K562 (cell line): ENCODE data around the gene DGCR2. TPM values are rescaled to one million over a fixed set of nuclear protein-coding genes. Genes with fewer than 3 reads are reported as not detected.

ENCODE experiments used
- ATAC-seq: fragments of 200-7000 bp; cut with Tn5 transposase; 3 replicates; pipeline ENCODE4 v1.9.1; 2020; ENCODE audit warnings: moderate library complexity
- BruUV-seq: library from RNA; stranded (reverse); fragments of 400-500 nt; replicated peaks from 2 replicates; lab custom pipeline; 2021; lab: Mats Ljungman, UMichigan
- CTCF ChIA-PET: fragments of 300-600 bp; formaldehyde crosslinking; extraction: SDS; loops from one replicate; lab custom pipeline; 2021; ENCODE audit warnings: low intra/inter-chr PET ratio; lab: Yijun Ruan, JAX
- POLR2A ChIA-PET: fragments of 300-600, 350-650 bp; sonication (Branson Sonifier 250); formaldehyde crosslinking; extraction: SDS; loops from one replicate; lab custom pipeline; 2021; ENCODE audit warnings: antibody characterized with exemption, inconsistent platforms; lab: Yijun Ruan, JAX
- DNase-seq, 4 experiments: peaks; one replicate each; pipeline versions ENCODE4 v3.0.0 to v3.0.0-alpha.2; 2011 to 2018; ENCODE audit warnings: low spot score in 3 of 4, mixed read lengths in 3 of 4; ENCODE audit errors: extremely low read depth in 1 of 4
- FAIRE-seq: peaks from 2 replicates; lab custom pipeline; 2011; peaks lifted over from hg19 to GRCh38; lab: Jason Lieb, UNC
- H2AFZ ChIP-seq: 2 replicates; pipeline ENCODE4 v1.6.0; 2011; ENCODE audit warnings: low read depth, low read length, control low read depth, inconsistent platforms
- H3K27ac ChIP-seq: fragments of 200-600 bp; 3 replicates; pipeline ENCODE4 v1.8.0; 2011; ENCODE audit warnings: low read depth, mild to moderate bottlenecking, control low read depth, inconsistent platforms, low read length, moderate library complexity, mixed read lengths; ENCODE audit errors: extremely low read depth
- H3K27me3 ChIP-seq, 2 experiments: fragments of 300-600 bp in 1 of 2; 2 replicates in 1 of 2; 3 replicates in 1 of 2; pipeline versions ENCODE4 v1.6.0 to v1.8.0; 2011; ENCODE audit warnings: inconsistent platforms in 2 of 2, low read length in 2 of 2, mild to moderate bottlenecking in 1 of 2, mixed read lengths in 1 of 2, moderate library complexity in 1 of 2; ENCODE audit not compliant: control insufficient read depth in 2 of 2, insufficient read depth in 2 of 2
- H3K36me3 ChIP-seq: fragments of 300-600 bp; 3 replicates; pipeline ENCODE4 v1.8.0; 2011; ENCODE audit warnings: mild to moderate bottlenecking, low read length, inconsistent platforms; ENCODE audit not compliant: control insufficient read depth, insufficient read depth
- H3K4me1 ChIP-seq, 2 experiments: fragments of 200-600 bp in 1 of 2; replicated peaks in 1 of 2; 2 replicates in 1 of 2; 3 replicates in 1 of 2; pipeline versions ENCODE4 v1.5.1 to v1.8.0; 2011; ENCODE audit warnings: inconsistent platforms in 2 of 2, low read length in 2 of 2, mild to moderate bottlenecking in 1 of 2, mixed read lengths in 1 of 2, moderate library complexity in 1 of 2; ENCODE audit not compliant: control insufficient read depth in 2 of 2, insufficient read depth in 2 of 2
- H3K4me2 ChIP-seq: 2 replicates; pipeline ENCODE4 v1.6.1; 2011; ENCODE audit warnings: low read length, control low read depth, inconsistent platforms, mixed read lengths; ENCODE audit not compliant: insufficient read depth
- H3K4me3 ChIP-seq: fragments of 200-600 bp; sonication (generic), shearing (Covaris generic); 2 replicates; pipeline ENCODE4 v1.5.1; 2016; ENCODE audit warnings: control low read depth, inconsistent platforms
- H3K79me2 ChIP-seq: fragments of 200-600 bp; 3 replicates; pipeline ENCODE4 v1.8.0; 2011; ENCODE audit warnings: low read length, inconsistent platforms; ENCODE audit not compliant: control insufficient read depth, insufficient read depth
- H3K9ac ChIP-seq, 2 experiments: 2 replicates each; pipeline versions ENCODE4 v1.6.0 to v1.6.1; 2011; ENCODE audit warnings: low read depth in 2 of 2, low read length in 2 of 2, control low read depth in 1 of 2, inconsistent platforms in 1 of 2, mild to moderate bottlenecking in 1 of 2, mixed read lengths in 1 of 2; ENCODE audit not compliant: insufficient read depth in 1 of 2
- H3K9me1 ChIP-seq: one replicate; pipeline ENCODE4 v1.6.0; 2011; ENCODE audit warnings: inconsistent platforms, mild to moderate bottlenecking, low read length, moderate library complexity; ENCODE audit not compliant: control insufficient read depth, insufficient read depth
- H3K9me3 ChIP-seq: replicated peaks from 2 replicates; pipeline ENCODE4 v1.5.1; 2011; ENCODE audit warnings: low read depth, low read length, inconsistent platforms; ENCODE audit not compliant: control insufficient read depth, insufficient read depth
- H4K20me1 ChIP-seq: replicated peaks from 2 replicates; pipeline ENCODE4 v1.6.1; 2011; ENCODE audit warnings: low read length, inconsistent platforms, mixed read lengths; ENCODE audit not compliant: control insufficient read depth, insufficient read depth
- DLX4 ChIP-seq: fragments of 250-450 bp; sonication (Bioruptor Pico); IDR thresholded peaks from 2 replicates; pipeline ENCODE4 v1.6.1; 2021; ENCODE audit warnings: mild to moderate bottlenecking
- HOMEZ ChIP-seq: fragments of 250-450 bp; sonication (Bioruptor Pico); IDR thresholded peaks from 2 replicates; pipeline ENCODE4 v1.4.0; 2020; ENCODE audit warnings: mild to moderate bottlenecking, moderate library complexity
- L3MBTL2 ChIP-seq: fragments of 450-650 bp; IDR thresholded peaks from 2 replicates; pipeline ENCODE4 v1.6.1; 2016; ENCODE audit warnings: mild to moderate bottlenecking, moderate library complexity
- MAZ ChIP-seq, 2 experiments: fragments of 450-650 bp in 1 of 2; sonication (generic) in 1 of 2; formaldehyde crosslinking; IDR thresholded peaks in 1 of 2; conservative IDR thresholded peaks in 1 of 2; 2 replicates each; pipeline versions ENCODE4 v1.4.0 to v1.5.0; 2020; ENCODE audit warnings: mild to moderate bottlenecking in 1 of 2, missing genetic modification reagents in 1 of 2
- MEIS2 ChIP-seq: fragments of 450-650 bp; IDR thresholded peaks from 2 replicates; pipeline ENCODE4 v1.6.1; 2014; ENCODE audit warnings: mild to moderate bottlenecking; ENCODE audit not compliant: partially characterized antibody
- RHOXF2B ChIP-seq: fragments of 250-450 bp; sonication (Bioruptor Pico); conservative IDR thresholded peaks from 2 replicates; pipeline ENCODE4 v1.5.1; 2021
- RNF2 ChIP-seq: sonication (generic); IDR thresholded peaks from 2 replicates; pipeline ENCODE4 v1.6.1; 2016
- SAFB2 ChIP-seq: fragments of 200-400 bp; formaldehyde crosslinking; IDR thresholded peaks from 2 replicates; pipeline ENCODE4 v1.6.1; 2018; ENCODE audit warnings: borderline replicate concordance, low read length, low read depth, moderate library complexity; ENCODE audit not compliant: severe bottlenecking
- TAF9B ChIP-seq: fragments of 450-650 bp; IDR thresholded peaks from 2 replicates; pipeline ENCODE4 v1.6.1; 2018; ENCODE audit warnings: mild to moderate bottlenecking; ENCODE audit not compliant: partially characterized antibody
- USF2 ChIP-seq: sonication (generic); formaldehyde crosslinking; IDR thresholded peaks from 2 replicates; pipeline ENCODE4 v1.5.0; 2020; ENCODE audit warnings: missing genetic modification reagents
- ZFP36 ChIP-seq: fragments of 150-350 bp; IDR thresholded peaks from 2 replicates; pipeline ENCODE4 v1.6.1; 2018; ENCODE audit warnings: low read length, low read depth; ENCODE audit not compliant: partially characterized antibody
- ZNF277 ChIP-seq: fragments of 250-450 bp; sonication (Bioruptor Pico); IDR thresholded peaks from 2 replicates; pipeline ENCODE4 v1.8.0; 2022; ENCODE audit warnings: inconsistent platforms, mild to moderate bottlenecking, moderate library complexity, borderline replicate concordance
- ZNF561 ChIP-seq: fragments of 450-650 bp; formaldehyde crosslinking; conservative IDR thresholded peaks from 2 replicates; pipeline ENCODE4 v1.4.0; 2020; ENCODE audit warnings: mild to moderate bottlenecking, moderate library complexity
- ZNF76 ChIP-seq: fragments of 250-450 bp; sonication (Bioruptor Pico); IDR thresholded peaks from 2 replicates; pipeline ENCODE4 v1.4.0; 2020; ENCODE audit warnings: mild to moderate bottlenecking, moderate library complexity, borderline replicate concordance
- WGBS: fragments of 100-300 bp; shearing (Covaris generic); methylation state at CpG from one replicate; pipeline ENCODE4 v1.1.6; 2016; ENCODE audit warnings: low coverage, mixed read lengths; ENCODE audit not compliant: insufficient coverage; ENCODE audit errors: missing lambda C conversion rate; 5-methylcytosine and 5-hydroxymethylcytosine counted together
- in situ Hi-C: fragments of 300-500 bp; cut with MboI; formaldehyde crosslinking; loops from 4 replicates; pipeline ENCODE4 v1.15.0; 2018; ENCODE audit warnings: inconsistent platforms, mixed read lengths
- intact Hi-C: fragments of 100-400 bp; cut with micrococcal nuclease; formaldehyde crosslinking; loops from 2 replicates; pipeline ENCODE4 v1.14.2; 2022
- polyA plus RNA-seq, 8 experiments: library from polyadenylated mRNA; depleted of rRNA in 4 of 8; stranded (reverse) in 5 of 8; unstranded in 3 of 8; fragments of >200 nt; fragmentation: Nextera tagmentation in 2 of 8; fragmentation: Illumina TruSeq in 1 of 8; extraction: Ambion mirVana in 2 of 8; extraction: Trizol in 1 of 8; gene quantifications; 2 replicates each; pipeline versions ENCODE4 v1.2.1 to v1.2.3, GENCODE V29; 2011 to 2014; ENCODE audit warnings: inconsistent platforms in 1 of 8, missing spikeins in 1 of 8
- total RNA-seq, 7 experiments: library from RNA; depleted of rRNA in 6 of 7; stranded (reverse); fragments of >200 nt in 6 of 7; fragmentation: Illumina TruSeq in 2 of 7; extraction: Trizol in 2 of 7; gene quantifications; 2 replicates each; pipeline versions ENCODE4 v1.2.1 to v1.2.3, GENCODE V29; 2011 to 2021; ENCODE audit warnings: low replicate concordance in 1 of 7
- TF ChIP-seq, protein P1 (sequence below): fragments of 250-450 bp; sonication (Bioruptor Pico); IDR thresholded peaks from 2 replicates; pipeline ENCODE4 v1.4.0; 2020; ENCODE audit warnings: borderline replicate concordance

The DGCR2 gene
- total and polyA plus RNA-seq, 9 of the 15 experiments (the other 6 are each of a cell fraction or from before 2014, with no cell fraction given), result 0.69 to 101 (median 56.4) TPM

- Histone ChIP-seq H3K27me3 (peaks cover 33 to 50% of the 10 kb centered on the region in 2 experiments), H3K36me3 (peaks cover 3% of the 10 kb centered on the region; the same call in 2 of the 3 replicates), H3K4me1 (peaks cover 19 to 41% of the 10 kb centered on the region in 2 experiments), H3K9me1 (peaks cover 2% of the 10 kb centered on the region), H3K4me3 (no peak overlapping the region), H3K4me2 (no peak overlapping the region), H3K9ac (peak overlapping the region in 1 of 2 experiments; percentile 60; a peak in 2 of 4 replicates), H3K9me3 (peaks cover 9% of the 10 kb centered on the region), H3K27ac (no peak overlapping the region), H3K79me2 (peaks cover 20% of the 10 kb centered on the region), H4K20me1 (peaks cover 9% of the 10 kb centered on the region), H2AFZ (no peak overlapping the region)
- in situ Hi-C loops (no loop called here), intact Hi-C loops (no loop called here)
- 5% methylated on average over 13 of the region's 13 CpGs for WGBS
- POLR2A ChIA-PET, result interaction anchor here (0.6 to 4.5 kb wide), 11 partner anchors 10 to 1481 kb away, joined by 3 to 64 read pairs (median 3); partner anchors contain the start of genes ESS2 and SLC25A1
- no peak for FAIRE-seq
- DNase-seq, result no peak
- CTCF ChIA-PET, result no interaction called here
- ATAC-seq, result no peak
- no TSS peak for BruUV-seq
- TF ChIP-seq RNF2, result no peak
- 0 out of 2 replicates have a peak, but pooled peaks have one; percentile 42 for TF ChIP-seq ZNF76
- TF ChIP-seq TAF9B, result no peak
- TF ChIP-seq, protein P1, sequence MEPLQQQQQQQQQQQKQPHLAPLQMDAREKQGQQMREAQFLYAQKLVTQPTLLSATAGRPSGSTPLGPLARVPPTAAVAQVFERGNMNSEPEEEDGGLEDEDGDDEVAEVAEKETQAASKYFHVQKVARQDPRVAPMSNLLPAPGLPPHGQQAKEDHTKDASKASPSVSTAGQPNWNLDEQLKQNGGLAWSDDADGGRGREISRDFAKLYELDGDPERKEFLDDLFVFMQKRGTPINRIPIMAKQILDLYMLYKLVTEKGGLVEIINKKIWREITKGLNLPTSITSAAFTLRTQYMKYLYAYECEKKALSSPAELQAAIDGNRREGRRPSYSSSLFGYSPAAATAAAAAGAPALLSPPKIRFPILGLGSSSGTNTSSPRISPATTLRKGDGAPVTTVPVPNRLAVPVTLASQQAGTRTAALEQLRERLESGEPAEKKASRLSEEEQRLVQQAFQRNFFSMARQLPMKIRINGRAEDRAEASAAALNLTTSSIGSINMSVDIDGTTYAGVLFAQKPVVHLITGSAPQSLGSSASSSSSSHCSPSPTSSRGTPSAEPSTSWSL (CRISPR knock-in tag), result 0 out of 2 replicates have a peak, but pooled peaks have one; percentile 63
- no peak for TF ChIP-seq DLX4 (CRISPR knock-in tag)
- no peak for TF ChIP-seq MEIS2
- peak; percentile 52; the same call in 1 of the 2 replicates for TF ChIP-seq HOMEZ
- TF ChIP-seq USF2 (CRISPR knock-in tag), result no peak
- no peak for TF ChIP-seq ZFP36
- no peak for TF ChIP-seq L3MBTL2
- no peak for TF ChIP-seq ZNF561 (CRISPR knock-in tag)
- no peak for TF ChIP-seq SAFB2
- TF ChIP-seq MAZ (CRISPR knock-in tag; conservative IDR thresholded peaks at IDR 0.05 in 1 of 2, IDR thresholded peaks at IDR 0.05 in 1 of 2), result 0 out of 4 replicates have a peak, but pooled peaks of 1 of the 2 experiments have one; percentile 16
- no peak for TF ChIP-seq RHOXF2B (CRISPR knock-in tag)
- peak; percentile 71; the same call in 1 of the 2 replicates for TF ChIP-seq ZNF277 (CRISPR knock-in tag)
These were observed 45.1 kb upstream of the DGCR2 start for GRCh38 chr22:19167106-19167869.
